NCI-H2196 (cell line): ENCODE data around the gene CHRM5.
"Not testable (repeated sequence)": the region's sequence is repeated elsewhere in the genome, so short reads cannot be mapped to it uniquely, and the experiment has no call there.

Source experiments
- DNase-seq: peaks from one replicate; lab custom pipeline; 2025; ENCODE audit not compliant: unreplicated experiment; lab: John Stamatoyannopoulos, UW

CHRM5 gene

DNA sequence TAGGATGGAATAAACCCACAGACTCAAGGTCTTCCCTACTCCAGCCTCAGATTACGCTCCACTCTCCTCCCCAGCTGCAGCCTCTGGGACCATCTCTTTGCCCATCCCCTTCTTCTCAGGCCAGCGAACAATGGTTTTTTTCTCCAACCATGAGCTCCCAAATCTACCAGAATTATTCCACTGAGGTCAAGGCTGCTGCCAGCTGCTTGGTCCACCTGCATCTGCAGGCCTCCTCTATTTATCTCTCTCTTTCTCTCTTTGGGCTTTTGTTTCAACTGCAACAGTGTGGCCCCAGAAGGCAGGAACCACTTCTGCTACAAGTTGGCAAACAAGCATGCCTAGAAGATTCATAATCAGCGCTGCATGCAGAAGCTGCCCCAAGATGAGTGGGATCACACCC is 19.1 kb downstream of the CHRM5 start:
- no peak for DNase-seq

DNA sequence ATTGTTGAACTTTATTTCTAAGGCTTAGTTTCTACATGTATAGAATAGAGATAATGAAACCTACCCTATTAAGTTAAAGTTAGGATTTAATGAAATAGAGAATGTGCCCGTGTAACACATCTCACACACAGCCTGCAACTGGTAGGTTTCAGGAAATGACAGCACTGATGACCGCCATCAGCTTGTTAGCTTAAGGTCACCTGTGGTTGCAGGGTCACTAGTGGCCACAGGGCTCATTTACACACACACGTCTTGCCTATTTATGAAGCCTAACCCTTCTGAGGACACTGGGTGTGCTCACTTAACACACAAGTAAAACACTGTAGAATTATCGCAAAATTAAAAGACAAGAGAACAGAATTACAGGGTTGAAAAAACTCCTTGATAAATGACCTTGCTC is 20.1 kb downstream of the CHRM5 start:
- DNase-seq: no peak

DNA sequence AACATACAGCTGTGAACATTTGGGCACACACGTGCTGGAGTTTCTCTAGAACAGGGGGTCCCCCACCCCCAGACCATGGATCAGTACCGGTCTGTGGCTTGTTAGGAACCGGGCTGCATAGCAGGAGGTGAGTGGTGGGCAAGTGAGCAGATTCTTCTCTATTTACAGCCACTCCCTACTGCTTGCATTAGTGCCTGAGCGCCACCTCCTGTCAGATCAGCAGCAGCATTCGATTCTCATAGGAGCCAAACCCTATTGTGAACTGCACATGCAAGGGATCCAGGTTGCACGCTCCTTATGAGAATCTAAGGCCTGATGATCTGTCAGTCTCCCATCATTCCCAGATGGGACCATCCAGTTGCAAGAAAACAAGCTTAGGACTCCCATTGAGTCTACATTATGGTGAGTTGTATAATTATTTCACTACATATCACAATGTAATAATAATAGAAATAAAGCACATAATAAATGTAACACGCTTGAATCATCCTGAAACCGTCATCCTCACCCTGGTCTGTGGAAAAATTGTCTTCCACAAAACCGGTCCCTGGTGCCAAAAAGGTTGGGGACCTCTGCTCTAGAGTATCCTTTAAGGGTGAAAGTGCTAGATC is 25.8 kb downstream of the CHRM5 start:
- DNase-seq: no peak

DNA sequence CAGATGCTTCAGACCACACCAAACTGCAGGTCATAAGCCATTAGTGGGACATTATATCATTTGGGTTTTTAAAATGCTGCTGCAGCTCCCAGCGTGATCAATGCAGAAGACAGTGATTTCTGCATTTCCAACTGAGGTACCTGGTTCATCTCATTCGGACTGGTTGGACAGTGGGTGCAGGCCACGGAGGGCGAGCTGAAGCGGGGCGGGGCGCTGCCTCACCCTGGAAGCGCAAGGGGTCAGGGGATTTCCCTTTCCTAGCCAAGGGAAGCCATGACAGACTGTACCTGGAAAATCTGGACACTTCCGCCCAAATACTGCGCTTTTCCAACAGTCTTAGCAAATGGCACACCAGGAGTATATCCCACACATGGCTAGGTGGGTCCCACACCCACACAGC is 27.4 kb downstream of the CHRM5 start:
- not testable (repeated sequence) for DNase-seq

DNA sequence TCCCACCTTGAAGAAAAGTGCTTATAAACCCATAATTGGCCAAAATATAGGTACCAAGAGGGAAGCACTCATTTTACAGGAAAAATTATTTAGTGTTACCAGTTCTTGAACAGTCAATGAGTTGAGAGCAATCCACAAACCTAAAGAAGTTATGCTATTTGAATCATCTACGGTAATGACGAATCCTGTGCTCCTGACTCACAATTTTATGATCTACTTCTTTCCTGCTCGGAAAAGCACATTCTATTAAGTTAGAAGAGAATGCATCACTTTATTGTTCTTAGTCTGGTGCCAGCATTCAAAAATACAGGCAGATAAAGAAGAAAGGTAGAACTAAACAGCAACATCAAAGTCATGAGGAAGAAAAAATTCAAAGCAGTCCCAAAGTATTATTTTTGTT is 33.2 kb downstream of the CHRM5 start:
- DNase-seq: no peak

DNA sequence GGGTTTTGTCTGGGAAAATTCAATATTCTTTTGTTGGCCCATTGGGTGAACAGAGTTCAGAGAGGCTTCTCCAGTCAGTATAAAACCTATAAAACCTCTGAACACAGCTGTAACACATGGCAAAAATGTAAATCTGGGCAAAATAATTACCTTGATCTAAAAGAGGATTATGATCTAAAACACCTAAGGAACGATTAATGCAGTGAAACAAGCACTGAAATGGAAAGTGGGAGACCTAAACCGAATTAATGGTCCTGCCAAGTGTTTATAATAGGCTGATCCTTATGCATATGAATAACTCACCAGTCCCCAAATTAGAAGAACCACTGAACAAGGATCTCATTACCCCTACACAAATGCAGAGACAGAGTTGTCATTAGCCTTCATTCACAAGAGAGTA is 38.1 kb downstream of the CHRM5 start:
- DNase-seq: no peak

DNA sequence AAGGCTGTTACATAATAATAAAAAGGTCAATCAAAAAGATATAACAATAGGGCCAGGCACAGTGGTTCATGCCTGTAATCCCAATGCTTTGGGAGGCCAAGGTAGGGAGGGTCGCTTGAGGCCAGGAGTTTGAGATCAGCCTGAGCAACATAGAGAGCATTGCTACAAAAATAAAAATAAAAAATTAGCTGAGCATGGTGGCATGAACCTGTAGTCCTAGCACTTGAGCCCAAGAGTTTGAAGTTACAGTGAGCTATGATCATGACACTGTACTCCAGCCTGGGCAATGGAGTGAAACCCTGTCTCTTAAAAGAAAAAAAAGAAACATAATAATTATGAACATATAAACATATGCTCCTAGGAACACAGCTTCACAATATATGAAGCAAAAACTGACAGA is 41.4 kb downstream of the CHRM5 start:
- DNase-seq: no peak

DNA sequence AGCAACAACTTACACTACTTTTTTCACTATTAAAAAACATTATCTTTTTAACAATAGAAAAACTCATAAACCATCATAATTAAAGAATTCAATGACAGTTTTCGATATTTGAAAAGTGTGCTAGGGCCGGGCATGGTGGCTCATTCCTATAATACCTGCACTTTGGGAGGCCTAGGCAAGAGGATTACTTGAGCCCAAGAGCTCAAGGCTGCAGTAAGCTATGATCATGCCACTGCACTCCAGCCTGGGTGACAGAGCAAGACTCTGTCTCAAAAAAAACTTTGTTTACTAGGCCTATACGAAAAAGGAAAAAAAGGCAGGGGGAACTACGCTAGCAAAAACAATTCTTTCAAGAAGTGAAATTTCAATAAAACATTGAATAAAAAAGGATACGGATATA is 42.6 kb downstream of the CHRM5 start:
- no peak for DNase-seq

DNA sequence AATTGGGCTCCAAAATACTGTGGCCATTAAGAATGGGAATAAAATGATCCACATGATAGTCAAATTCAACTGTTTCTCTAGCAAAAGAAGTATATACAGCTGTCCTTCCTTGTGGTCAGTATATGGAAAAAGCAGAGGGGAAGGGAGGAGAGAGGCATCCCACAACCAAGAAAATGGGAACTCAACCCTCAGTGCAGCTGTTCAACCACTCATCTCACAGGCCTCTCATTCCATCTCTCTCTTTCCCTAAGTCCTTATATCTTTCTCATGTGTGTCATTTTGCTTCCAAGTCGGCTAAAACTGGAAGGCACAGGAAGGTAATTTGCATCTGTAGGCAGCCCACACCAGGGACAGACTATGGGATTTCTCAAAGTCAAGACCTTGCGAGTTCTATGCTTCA is 43.2 kb downstream of the CHRM5 start:
- no peak for DNase-seq

DNA sequence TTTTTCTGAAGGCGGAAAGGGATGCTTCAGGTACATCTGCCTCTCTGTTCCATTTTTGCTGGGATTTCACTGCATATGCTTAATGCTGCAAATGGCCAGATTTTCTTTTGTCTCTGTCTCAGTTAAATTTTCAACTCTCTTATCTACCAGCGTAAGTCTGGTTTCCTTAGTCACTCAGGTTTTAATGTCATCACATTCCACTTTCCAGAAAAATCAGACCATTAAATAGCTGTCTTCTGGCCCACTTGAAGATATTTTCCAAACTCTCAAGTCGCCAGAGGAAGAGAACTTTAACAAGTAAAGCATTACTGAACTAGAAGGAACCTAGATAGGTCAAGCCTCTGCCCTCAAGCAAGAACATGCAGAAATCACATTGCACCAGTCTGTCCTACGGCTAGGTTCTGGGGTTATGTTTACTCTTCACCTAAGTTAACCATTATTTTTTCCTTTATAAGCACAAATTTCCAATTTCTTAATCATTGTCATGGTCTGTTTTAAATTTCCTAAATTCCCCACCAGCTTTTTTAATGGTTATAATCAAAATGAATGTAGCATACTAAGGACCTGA is 44.2 kb downstream of the CHRM5 start:
- DNase-seq: no peak

DNA sequence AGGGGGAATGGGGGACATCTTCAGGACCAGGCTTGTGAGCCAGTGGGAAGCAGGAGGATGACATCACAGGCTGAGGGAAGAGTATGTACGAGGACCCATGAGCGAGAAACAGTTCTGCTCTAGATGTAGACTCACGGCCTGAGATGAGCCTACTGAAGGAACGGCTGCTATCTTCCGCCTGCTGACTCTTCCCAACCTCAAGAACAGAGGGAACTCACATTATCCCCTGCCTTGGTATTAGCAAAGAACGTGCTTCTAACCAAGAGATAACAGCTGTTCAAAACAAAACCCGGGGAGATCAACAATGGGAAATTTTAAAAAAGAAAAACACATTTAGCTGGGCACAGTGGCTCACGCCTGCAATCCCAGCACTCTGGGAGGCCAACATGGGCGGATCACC is 45.4 kb downstream of the CHRM5 start:
- DNase-seq: no peak

DNA sequence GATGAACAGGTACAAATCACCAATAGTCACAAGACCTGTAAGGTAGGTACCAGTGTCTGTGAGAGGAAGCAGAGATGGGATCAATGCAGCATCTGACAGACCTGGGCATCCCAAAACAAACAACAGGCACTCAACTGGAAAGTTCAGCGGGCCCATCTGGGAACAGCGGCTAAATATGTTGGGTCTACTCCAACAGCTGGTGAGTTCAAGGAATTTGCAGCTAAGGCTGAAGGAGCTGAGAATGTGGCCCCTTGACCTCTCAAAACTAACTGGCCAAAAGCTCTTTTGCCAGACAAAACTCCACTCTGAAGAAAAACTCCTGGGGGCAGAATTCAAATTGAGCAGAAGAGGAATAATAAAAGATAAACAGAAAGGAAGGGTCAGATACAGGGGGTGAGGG is 46.3 kb downstream of the CHRM5 start:
- DNase-seq: no peak

DNA sequence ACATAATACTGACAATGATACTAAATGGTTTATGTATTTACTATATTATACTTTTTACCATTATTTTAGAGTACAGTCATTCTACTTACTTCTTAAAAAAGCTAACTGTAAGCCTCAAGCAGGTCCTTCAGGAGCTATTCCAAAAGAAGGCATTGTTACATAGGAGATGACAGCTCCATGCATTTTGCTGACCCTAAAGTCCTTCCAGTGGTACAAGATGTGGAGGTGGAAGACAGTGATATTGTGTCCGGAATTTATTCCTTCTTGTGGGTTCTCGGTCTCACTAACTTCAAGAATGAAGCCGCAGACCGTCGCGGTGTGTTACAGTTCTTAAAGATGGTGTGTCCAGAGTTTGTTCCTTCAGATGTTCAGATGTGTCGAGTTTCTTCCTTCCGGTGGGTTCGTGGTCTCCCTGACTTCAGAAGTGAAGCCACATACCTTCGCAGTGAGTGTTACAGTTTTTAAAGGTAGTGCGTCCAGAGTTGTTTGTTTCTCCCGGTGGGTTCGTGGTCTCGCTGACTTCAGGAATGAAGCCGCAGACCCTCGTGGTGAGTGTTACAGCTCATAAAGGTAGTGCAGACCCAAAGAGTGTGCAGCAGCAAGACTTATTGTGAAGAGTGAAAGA is 49.8 kb downstream of the CHRM5 start:
- DNase-seq: no peak

DNA sequence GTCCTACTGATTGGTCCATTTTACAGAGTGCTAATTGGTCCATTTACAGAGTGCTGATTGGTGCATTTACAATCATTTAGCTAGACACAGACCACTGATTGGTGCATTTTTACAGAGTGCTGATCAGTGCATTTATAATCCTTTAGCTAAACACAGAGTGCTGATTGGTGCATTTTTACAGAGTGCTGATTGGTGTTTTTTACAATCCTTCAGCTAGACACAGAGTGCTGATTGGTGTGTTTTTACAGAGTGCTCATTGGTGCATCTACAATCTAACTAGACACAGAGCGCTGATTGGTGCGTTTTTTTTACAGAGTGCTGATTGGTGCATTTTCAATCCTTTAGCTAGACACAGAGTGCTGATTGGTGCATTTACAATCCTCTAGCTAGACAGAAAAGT is 50.4 kb downstream of the CHRM5 start:
- not testable (repeated sequence) for DNase-seq

DNA sequence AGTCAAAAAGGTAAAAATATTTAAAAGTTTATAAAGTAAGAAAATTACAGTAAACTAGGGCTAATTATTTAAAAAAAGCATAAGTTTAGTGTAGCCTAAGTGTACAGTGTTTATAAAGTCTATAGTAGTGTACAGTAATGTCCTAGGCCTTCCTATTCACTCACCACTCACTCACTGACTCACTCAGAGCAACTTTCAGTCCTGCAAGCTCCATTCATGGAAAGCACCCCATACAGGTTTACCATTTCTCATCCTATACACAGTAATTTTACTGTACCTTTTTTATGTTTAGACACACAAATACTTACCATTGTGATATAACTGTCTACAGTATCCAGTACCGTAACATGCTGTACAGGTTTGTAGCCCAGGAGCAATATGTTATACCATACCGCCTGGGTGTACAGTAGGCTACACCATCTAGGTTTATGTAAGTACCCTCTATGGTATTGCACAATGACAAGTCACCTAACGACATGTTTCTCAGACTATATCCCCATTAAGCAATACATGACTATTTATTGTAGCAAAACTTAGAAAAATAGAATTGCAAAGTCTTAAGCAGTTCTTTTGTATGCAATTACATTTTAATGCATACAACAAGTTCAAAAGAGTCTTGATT is 51.2 kb downstream of the CHRM5 start:
- no peak for DNase-seq

DNA sequence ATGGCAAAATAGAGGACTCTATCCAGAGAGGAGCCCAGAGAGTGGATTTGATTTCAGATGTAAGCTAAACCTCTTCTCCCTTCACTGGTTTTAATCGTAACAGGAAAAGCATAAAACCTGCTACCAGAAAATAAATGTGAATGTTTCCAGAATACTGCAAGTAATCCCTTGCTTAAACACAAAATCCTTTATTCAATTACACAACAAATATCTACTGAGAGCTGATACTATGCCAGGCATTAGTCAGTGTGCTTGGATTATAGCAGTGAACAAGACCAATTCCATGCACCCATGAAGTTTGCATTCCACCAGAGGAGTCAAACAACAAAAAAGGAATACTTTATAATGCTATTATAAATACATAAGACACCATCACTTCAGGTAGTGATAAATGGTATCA is 55.6 kb downstream of the CHRM5 start:
- DNase-seq: no peak

DNA sequence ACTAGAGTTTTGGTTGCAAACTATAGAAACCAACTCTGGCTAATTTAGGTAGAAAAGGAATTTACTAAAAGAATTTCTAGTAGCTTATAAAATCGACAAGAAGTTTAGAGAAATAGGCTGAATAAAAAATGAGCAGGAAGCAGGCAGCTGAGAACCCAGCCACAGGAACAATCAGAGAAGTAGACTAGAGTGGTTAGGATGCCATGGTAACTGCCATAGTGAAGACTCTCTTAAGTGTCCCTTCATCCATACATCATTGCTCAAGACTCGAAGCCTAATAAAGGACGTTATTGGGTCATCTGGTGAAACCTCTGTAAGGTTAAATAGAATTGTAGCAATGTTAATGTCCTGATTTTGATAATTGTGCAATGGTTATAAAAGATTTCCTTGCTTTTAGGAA is 57.0 kb downstream of the CHRM5 start:
- no peak for DNase-seq

DNA sequence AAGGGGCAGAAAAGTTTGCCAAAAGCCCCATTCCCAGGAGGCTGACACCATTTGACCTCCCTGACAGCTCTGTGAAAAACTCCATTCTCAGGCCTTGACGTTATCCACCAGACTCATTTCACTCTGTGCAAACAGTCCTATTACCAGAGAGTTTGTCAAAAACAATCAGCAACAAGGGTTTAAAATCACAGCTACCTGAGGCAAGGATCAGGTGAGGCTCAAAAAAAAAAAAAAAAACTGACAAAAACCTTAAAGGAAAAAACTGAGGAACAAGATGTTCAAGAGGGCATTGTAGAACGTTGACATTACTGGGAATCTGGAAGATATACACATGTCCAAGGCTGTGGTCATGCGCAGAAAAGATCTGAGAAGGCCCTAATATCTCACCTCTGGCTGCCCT is 59.3 kb downstream of the CHRM5 start:
- DNase-seq: no peak

DNA sequence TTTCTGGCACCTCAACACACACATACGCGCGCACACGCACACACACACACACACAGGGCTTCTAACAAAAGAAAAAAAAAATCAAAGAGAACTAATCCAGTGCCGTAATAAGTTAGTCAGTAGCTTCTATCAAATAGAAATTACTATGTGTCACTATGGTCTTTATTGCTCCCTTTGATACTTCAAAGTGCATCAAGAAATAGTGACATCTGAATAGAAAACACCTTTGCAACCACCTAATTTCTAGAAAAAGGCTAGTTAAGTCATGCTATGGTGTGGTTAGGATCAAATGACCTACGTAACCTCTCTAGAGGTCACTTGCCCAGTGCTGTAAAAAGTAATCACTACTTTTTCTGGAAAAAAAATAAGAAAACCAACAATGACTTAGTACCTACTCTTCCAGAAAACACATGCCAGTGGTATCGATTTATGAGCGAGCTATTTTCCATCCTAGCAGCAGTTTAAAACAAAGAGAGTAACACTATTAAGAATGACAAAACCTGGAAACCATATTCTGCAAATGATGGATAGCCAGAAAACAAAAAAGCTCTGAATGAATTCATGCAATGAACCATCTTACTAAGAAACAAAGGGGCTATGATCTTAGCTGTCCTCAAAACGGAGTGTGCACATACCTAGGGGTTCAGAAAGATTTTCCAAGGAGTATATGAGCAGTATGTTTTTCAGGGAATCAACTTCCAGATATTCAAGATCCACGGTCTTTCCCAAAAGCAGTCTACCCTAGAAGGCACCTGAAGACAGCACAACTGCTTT is 63.9 kb downstream of the CHRM5 start:
- DNase-seq: no peak

DNA sequence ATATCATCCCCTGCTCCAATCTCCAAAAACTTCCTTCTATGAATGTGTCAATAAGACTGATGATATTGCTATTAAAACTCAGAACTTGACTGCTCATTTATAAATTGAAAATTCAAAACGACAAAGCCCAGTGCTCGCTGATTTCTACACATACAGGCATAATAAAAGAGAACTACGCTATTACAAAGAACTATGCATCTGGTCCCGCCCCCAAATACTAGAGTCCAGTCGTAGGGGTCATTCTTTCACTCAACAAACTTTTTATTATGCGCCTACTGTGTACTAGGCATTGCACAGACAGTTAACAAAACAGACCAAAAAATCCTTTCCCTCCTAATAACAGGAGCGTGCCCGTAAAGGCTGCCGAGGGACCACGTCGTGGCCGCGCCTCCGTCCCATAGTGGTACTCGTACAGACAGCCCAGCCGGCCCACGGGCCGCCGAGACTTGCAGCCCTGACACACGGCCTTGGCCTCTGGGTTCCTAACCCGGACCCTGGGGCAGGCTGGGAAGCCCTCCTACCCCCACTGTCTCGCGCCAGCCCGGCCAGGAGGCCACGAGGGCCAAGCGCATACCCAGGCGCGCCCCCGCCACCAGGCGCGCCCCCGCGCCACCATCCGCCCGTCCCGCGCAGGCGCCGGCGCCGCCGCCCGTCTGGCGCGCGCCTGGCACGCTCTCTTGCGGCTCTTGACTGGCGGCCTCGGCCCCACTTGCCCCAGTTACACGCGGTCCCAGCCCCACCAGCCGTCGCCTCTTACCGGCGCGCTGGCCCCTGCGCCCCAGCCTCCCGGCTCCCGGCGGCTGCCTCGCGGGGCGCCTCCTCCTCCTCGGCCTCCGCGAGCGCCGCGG is 70.0 kb downstream of the CHRM5 start:
- DNase-seq: peak; percentile 51
